Liver (tissue), 9 donors: ENCODE results near the gene CDH4. TPM values are rescaled to one million over a fixed set of nuclear protein-coding genes. Genes with fewer than 3 reads are reported as not detected.

Experiments
- DNase-seq: peaks from one replicate; pipeline ENCODE4 v3.0.0-alpha.2; 2017; ENCODE audit warnings: low spot score
- H3K27ac ChIP-seq, 2 donors: one replicate each; pipeline ENCODE4 v1.7.0; 2013; ENCODE audit warnings: inconsistent platforms in 2 of 2, low read length in 2 of 2, control low read depth in 1 of 2, low read depth in 1 of 2, mild to moderate bottlenecking in 1 of 2
- H3K27me3 ChIP-seq, 4 donors: one replicate each; pipeline versions ENCODE4 v1.6.1 to v1.7.0; 2013; ENCODE audit warnings: low read length in 3 of 4, inconsistent platforms in 1 of 4, mild to moderate bottlenecking in 1 of 4, moderate library complexity in 1 of 4; ENCODE audit not compliant: control insufficient read depth in 4 of 4, insufficient read depth in 4 of 4
- H3K36me3 ChIP-seq, 4 donors: one replicate each; pipeline versions ENCODE4 v1.6.1 to v1.7.0; 2013; ENCODE audit warnings: low read length in 3 of 4, mild to moderate bottlenecking in 3 of 4, low read depth in 1 of 4, moderate library complexity in 1 of 4; ENCODE audit not compliant: control insufficient read depth in 4 of 4, insufficient read depth in 3 of 4
- H3K4me1 ChIP-seq, 4 donors: one replicate each; pipeline versions ENCODE4 v1.6.1 to v1.7.0; 2013; ENCODE audit warnings: low read length in 3 of 4, mild to moderate bottlenecking in 3 of 4, moderate library complexity in 1 of 4; ENCODE audit not compliant: control insufficient read depth in 4 of 4, insufficient read depth in 4 of 4
- H3K4me3 ChIP-seq, 3 donors: one replicate each; pipeline versions ENCODE4 v1.6.1 to v1.7.0; 2013; ENCODE audit warnings: low read length in 3 of 3, control low read depth in 1 of 3, low read depth in 1 of 3, mild to moderate bottlenecking in 1 of 3
- H3K9ac ChIP-seq, 2 donors: one replicate each; pipeline ENCODE4 v1.7.0; 2013; ENCODE audit warnings: low read length in 2 of 2, mild to moderate bottlenecking in 2 of 2, moderate library complexity in 2 of 2, control low read depth in 1 of 2, low read depth in 1 of 2
- H3K9me3 ChIP-seq, 4 donors: one replicate each; pipeline versions ENCODE4 v1.6.1 to v1.7.0; 2013; ENCODE audit warnings: low read length in 3 of 4; ENCODE audit not compliant: control insufficient read depth in 4 of 4
- ATF3 ChIP-seq: IDR thresholded peaks from 2 replicates; pipeline ENCODE4 v1.6.1; 2016; ENCODE audit warnings: antibody characterized with exemption
- CTCF ChIP-seq: fragments of 150-350 bp; IDR thresholded peaks from 2 replicates; pipeline ENCODE4 v1.5.1; 2017; ENCODE audit warnings: improper control_type of control experiment, low read depth, low read length; ENCODE audit not compliant: missing input control
- EGR1 ChIP-seq, 2 donors: IDR thresholded peaks; 2 replicates each; pipeline ENCODE4 v1.6.1; 2016 to 2018; ENCODE audit warnings: antibody characterized with exemption in 2 of 2, low read depth in 2 of 2
- FOXA1 ChIP-seq: IDR thresholded peaks from 2 replicates; pipeline ENCODE4 v1.6.1; 2016; ENCODE audit warnings: antibody characterized with exemption
- FOXA2 ChIP-seq: IDR thresholded peaks from 2 replicates; pipeline ENCODE4 v1.6.1; 2016; ENCODE audit warnings: antibody characterized with exemption
- GABPA ChIP-seq, 2 donors: IDR thresholded peaks in 1 of 2; conservative IDR thresholded peaks in 1 of 2; 2 replicates each; pipeline ENCODE4 v1.6.1; 2016; ENCODE audit warnings: antibody characterized with exemption in 2 of 2, mild to moderate bottlenecking in 1 of 2, moderate library complexity in 1 of 2
- HNF4A ChIP-seq, 2 donors: conservative IDR thresholded peaks; 2 replicates each; pipeline ENCODE4 v1.6.1; 2016; ENCODE audit warnings: antibody characterized with exemption in 2 of 2, mild to moderate bottlenecking in 2 of 2
- HNF4G ChIP-seq: IDR thresholded peaks from 2 replicates; pipeline ENCODE4 v1.6.1; 2016; ENCODE audit warnings: antibody characterized with exemption
- JUND ChIP-seq, 2 donors: IDR thresholded peaks; 2 replicates each; pipeline ENCODE4 v1.6.1; 2016; ENCODE audit warnings: antibody characterized with exemption in 2 of 2
- MAX ChIP-seq: IDR thresholded peaks from 2 replicates; pipeline ENCODE4 v1.6.1; 2016; ENCODE audit warnings: antibody characterized with exemption
- NR2F2 ChIP-seq: IDR thresholded peaks from 2 replicates; pipeline ENCODE4 v1.6.1; 2016; ENCODE audit warnings: antibody characterized with exemption
- RAD21 ChIP-seq, 2 donors: IDR thresholded peaks; 2 replicates each; pipeline ENCODE4 v1.6.1; 2016; ENCODE audit warnings: antibody characterized with exemption in 2 of 2, mild to moderate bottlenecking in 2 of 2
- RXRA ChIP-seq, 2 donors: IDR thresholded peaks; 2 replicates each; pipeline ENCODE4 v1.6.1; 2017 to 2018; ENCODE audit warnings: antibody characterized with exemption in 2 of 2, mild to moderate bottlenecking in 1 of 2
- SP1 ChIP-seq: IDR thresholded peaks from 2 replicates; pipeline ENCODE4 v1.6.1; 2018; ENCODE audit warnings: antibody characterized with exemption, mild to moderate bottlenecking
- TAF1 ChIP-seq: conservative IDR thresholded peaks from 2 replicates; pipeline ENCODE4 v1.6.1; 2016; ENCODE audit warnings: antibody characterized with exemption, mild to moderate bottlenecking
- YY1 ChIP-seq: IDR thresholded peaks from 2 replicates; pipeline ENCODE4 v1.6.1; 2016; ENCODE audit warnings: antibody characterized with exemption, mild to moderate bottlenecking
- WGBS: extraction: QIAGEN DNeasy Blood & Tissue Kit; methylation state at CpG from one replicate; pipeline ENCODE4 v1.1.7; 2013; 5-methylcytosine and 5-hydroxymethylcytosine counted together
- polyA plus RNA-seq, 2 donors: library from polyadenylated mRNA; stranded (reverse) in 1 of 2; unstranded in 1 of 2; fragments of 200-250 nt in 1 of 2; fragments of >200 nt in 1 of 2; fragmentation: Nextera tagmentation in 1 of 2; extraction: Ambion mirVana in 1 of 2; gene quantifications; one replicate each; pipeline versions ENCODE4 v1.2.1 to v1.2.3, GENCODE V29; 2013 to 2015
- total RNA-seq, 2 donors: library from RNA; depleted of rRNA; stranded (reverse); fragments of >200 nt; gene quantifications; one replicate each; pipeline ENCODE4 v1.2.3, GENCODE V29; 2014
- TF ChIP-seq, protein P1 (sequence below): IDR thresholded peaks from 2 replicates; pipeline ENCODE4 v1.6.1; 2016; ENCODE audit warnings: antibody characterized with exemption, mild to moderate bottlenecking
- donor health status: healthy.
- donor health status: healthy.
- donor health status: healthy.
- donor health status: healthy.
- donor health status: healthy.

The CDH4 gene
- total and polyA plus RNA-seq, 4 donors: 0.03 to 0.25 (median 0.19) TPM; not detected in 1

- WGBS: 77% methylated on average over 6 of the region's 6 CpGs
- Histone ChIP-seq H3K9me3 (no peaks in the 10 kb centered on the region), H3K4me1 (no peaks in the 10 kb centered on the region), H3K36me3 (no peaks in the 10 kb centered on the region), H3K27ac (no peak overlapping the region), H3K9ac (no peak overlapping the region), H3K4me3 (no peak overlapping the region), H3K27me3 (peaks cover 0 to 3% (median 0%) of the 10 kb centered on the region in 4 donors)
- TF ChIP-seq GABPA (IDR thresholded peaks at IDR 0.05 in 1 of 2, conservative IDR thresholded peaks at IDR 0.05 in 1 of 2): no peak
- TF ChIP-seq, protein P1, sequence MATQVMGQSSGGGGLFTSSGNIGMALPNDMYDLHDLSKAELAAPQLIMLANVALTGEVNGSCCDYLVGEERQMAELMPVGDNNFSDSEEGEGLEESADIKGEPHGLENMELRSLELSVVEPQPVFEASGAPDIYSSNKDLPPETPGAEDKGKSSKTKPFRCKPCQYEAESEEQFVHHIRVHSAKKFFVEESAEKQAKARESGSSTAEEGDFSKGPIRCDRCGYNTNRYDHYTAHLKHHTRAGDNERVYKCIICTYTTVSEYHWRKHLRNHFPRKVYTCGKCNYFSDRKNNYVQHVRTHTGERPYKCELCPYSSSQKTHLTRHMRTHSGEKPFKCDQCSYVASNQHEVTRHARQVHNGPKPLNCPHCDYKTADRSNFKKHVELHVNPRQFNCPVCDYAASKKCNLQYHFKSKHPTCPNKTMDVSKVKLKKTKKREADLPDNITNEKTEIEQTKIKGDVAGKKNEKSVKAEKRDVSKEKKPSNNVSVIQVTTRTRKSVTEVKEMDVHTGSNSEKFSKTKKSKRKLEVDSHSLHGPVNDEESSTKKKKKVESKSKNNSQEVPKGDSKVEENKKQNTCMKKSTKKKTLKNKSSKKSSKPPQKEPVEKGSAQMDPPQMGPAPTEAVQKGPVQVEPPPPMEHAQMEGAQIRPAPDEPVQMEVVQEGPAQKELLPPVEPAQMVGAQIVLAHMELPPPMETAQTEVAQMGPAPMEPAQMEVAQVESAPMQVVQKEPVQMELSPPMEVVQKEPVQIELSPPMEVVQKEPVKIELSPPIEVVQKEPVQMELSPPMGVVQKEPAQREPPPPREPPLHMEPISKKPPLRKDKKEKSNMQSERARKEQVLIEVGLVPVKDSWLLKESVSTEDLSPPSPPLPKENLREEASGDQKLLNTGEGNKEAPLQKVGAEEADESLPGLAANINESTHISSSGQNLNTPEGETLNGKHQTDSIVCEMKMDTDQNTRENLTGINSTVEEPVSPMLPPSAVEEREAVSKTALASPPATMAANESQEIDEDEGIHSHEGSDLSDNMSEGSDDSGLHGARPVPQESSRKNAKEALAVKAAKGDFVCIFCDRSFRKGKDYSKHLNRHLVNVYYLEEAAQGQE: no peak
- TF ChIP-seq NR2F2: no peak
- TF ChIP-seq YY1: no peak
- no peak for TF ChIP-seq RAD21 (IDR thresholded peaks at IDR 0.05)
- TF ChIP-seq HNF4A (conservative IDR thresholded peaks at IDR 0.05): no peak
- no peak for TF ChIP-seq HNF4G
- no peak for TF ChIP-seq FOXA2
- TF ChIP-seq SP1: no peak
- TF ChIP-seq RXRA (IDR thresholded peaks at IDR 0.05): no peak
- TF ChIP-seq MAX: no peak
- TF ChIP-seq FOXA1: no peak
- no peak for TF ChIP-seq EGR1 (IDR thresholded peaks at IDR 0.05; ENCODE audit: low read depth in 2 of 2)
- no peak for TF ChIP-seq TAF1
- no peak for TF ChIP-seq ATF3
- DNase-seq: no peak
Observed at GRCh38 chr20:61692479-61692878, 440.4 kb downstream of the CDH4 start.

GRCh38 chr20:61693055-61693600, 441.1 kb downstream of the CDH4 start:
- Histone ChIP-seq H3K9ac (no peak overlapping the region), H3K36me3 (no peaks in the 10 kb centered on the region), H3K4me1 (no peaks in the 10 kb centered on the region), H3K9me3 (no peaks in the 10 kb centered on the region), H3K27me3 (peaks cover 0 to 3% (median 0%) of the 10 kb centered on the region in 4 donors), H3K27ac (no peak overlapping the region), H3K4me3 (no peak overlapping the region)
- WGBS: 74% methylated on average over 12 of the region's 12 CpGs
- TF ChIP-seq GABPA (IDR thresholded peaks at IDR 0.05 in 1 of 2, conservative IDR thresholded peaks at IDR 0.05 in 1 of 2): no peak
- no peak for DNase-seq

GRCh38 chr20:61694682-61695081, 442.6 kb downstream of the CDH4 start:
- WGBS: 75% methylated on average over 15 of the region's 15 CpGs
- H3K4me3 ChIP-seq: no peak overlapping the region
- H3K27ac ChIP-seq: no peak overlapping the region
- DNase-seq: no peak
- H3K36me3 ChIP-seq: no peaks in the 10 kb centered on the region
- H3K9ac ChIP-seq: no peak overlapping the region
- no peaks in the 10 kb centered on the region for H3K4me1 ChIP-seq
- H3K9me3 ChIP-seq: no peaks in the 10 kb centered on the region
- peaks cover 0 to 3% (median 0%) of the 10 kb centered on the region in 4 donors for H3K27me3 ChIP-seq
- TF ChIP-seq EGR1 (IDR thresholded peaks at IDR 0.05; ENCODE audit: low read depth in 2 of 2): no peak
- no peak for TF ChIP-seq TAF1
- no peak for TF ChIP-seq RAD21 (IDR thresholded peaks at IDR 0.05)
- no peak for TF ChIP-seq NR2F2
- no peak for TF ChIP-seq HNF4G
- no peak for TF ChIP-seq YY1
- TF ChIP-seq RXRA (IDR thresholded peaks at IDR 0.05): no peak
- TF ChIP-seq MAX: no peak
- TF ChIP-seq FOXA1: no peak
- TF ChIP-seq, protein P1: no peak
- no peak for TF ChIP-seq GABPA (IDR thresholded peaks at IDR 0.05 in 1 of 2, conservative IDR thresholded peaks at IDR 0.05 in 1 of 2)
- no peak for TF ChIP-seq JUND (IDR thresholded peaks at IDR 0.05)
- no peak for TF ChIP-seq CTCF
- no peak for TF ChIP-seq FOXA2
